Right forelimb (tissue), 1 donor: Measurements from ENCODE around the gene CRTC2.
"Not testable (repeated sequence)": the region's sequence is repeated elsewhere in the genome, so short reads cannot be mapped to it uniquely, and the experiment has no call there.

ENCODE experiments used
- DNase-seq: peaks from one replicate; pipeline ENCODE4 v3.0.0-alpha.2; 2018

Gene CRTC2

DNA sequence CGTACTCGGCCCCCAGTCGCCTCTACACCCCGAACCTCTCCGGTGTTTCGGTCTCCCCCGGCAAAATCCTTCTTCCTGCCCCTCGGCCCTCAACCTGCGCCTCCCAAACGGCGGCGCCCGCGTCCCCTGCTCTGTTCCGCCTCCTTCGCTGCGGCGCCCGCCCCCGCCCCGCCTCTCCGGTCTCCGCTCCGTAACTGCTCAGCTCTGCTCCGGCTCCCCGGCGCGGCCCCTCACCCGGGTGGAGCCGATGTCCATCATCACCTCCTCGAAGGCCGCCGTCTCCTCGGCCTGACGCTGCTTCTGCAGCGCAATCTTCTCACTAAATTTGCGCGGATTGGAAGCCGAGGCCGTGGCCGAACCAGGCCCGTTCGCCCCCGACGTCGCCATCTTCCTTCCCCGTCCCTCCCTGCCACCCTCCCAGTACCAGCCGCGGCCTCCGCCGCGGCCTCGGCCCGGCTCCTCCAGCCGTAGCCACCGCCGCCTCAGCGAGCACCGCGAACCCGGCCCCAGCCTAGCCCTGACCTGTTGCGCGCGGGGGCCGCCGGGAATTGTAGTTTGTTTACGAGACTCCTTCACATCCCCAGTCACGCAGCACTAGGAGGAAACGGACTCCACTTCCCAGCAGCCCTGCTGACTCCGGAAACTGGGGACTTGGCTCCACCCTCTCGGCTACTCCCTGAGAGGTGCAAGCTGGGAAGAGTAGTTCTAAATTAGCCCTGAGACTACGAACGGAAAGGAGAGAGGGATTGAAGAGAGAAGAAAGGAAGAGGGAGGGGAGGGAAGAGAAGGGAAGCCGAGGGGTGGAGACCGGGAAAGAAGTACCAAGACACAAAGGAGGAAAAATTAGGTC lies at the start of gene CRTC2:
TSS of gene CRTC2 (minus strand) at position 502 of the 850 bp plus-strand sequence. CDS start at position 387, 115 bp downstream.
- DNase-seq: peak; percentile 98

DNA sequence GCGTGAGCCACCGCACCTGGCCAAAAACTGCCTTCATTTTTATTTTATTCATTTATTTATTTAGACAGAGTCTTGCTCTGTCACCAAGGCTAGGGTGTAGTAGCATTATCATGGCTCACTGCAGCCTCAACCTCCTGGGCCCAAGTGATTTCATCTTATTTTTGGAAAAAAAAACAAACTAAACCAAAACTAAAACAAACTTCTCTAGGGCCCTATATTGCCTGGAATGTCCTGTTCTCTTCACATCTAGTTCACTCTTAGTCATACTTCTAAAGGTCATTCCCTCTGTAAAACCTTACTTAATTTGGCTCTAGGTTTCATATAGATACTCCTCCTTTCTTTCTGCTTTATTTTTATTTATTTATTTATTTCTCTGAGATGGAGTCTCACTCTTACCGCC lies 47.7 kb upstream of the CRTC2 start:
- no peak for DNase-seq

DNA sequence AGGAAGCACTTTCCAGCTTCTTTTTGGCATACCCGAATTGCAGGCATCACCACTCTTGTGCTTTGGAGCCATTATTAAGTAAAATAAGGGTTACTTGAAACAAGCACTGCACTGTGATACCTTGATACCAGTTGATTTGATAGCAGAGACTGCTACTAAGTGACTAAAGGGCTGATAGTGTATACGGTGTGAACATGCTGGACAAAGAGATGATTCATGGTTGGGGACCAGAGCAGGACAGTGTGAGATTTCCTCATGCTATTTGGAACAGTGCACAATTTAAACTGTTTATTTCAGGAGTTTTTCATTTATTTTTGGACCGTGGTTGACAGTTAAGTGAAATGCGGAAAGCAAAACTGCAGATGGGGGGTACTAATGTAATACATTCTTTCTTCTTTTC lies 42.0 kb upstream of the CRTC2 start:
- no peak for DNase-seq

DNA sequence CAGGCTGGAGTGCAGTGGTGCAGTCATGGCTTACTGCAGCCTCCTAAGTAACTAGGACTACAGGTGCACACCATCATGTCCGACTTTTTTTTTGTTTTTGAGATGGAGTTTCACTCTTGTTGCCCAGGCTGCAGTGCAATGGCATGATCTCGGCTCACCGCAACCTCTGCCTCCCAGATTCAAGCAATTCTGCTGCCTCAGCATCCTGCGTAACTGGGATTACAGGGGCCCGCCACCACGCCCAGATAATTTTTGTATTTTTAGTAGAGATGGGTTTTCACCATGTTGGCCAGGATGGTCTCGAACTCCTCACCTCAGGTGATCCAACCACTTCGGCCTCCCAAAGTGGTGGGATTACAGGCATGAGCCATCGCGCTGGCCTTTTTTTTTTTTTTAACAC lies 38.5 kb upstream of the CRTC2 start:
- not testable (repeated sequence) for DNase-seq

- DNase-seq: no peak
Measured at GRCh38 chr1:153995640-153996039, 37.2 kb upstream of the CRTC2 start.

GRCh38 chr1:153995202-153995601 lies 36.8 kb upstream of the CRTC2 start:
- no peak for DNase-seq

GRCh38 chr1:153991806-153992205 lies 33.4 kb upstream of the CRTC2 start:
- no peak for DNase-seq

GRCh38 chr1:153991151-153991630 lies 32.8 kb upstream of the CRTC2 start:
- no peak for DNase-seq

DNA sequence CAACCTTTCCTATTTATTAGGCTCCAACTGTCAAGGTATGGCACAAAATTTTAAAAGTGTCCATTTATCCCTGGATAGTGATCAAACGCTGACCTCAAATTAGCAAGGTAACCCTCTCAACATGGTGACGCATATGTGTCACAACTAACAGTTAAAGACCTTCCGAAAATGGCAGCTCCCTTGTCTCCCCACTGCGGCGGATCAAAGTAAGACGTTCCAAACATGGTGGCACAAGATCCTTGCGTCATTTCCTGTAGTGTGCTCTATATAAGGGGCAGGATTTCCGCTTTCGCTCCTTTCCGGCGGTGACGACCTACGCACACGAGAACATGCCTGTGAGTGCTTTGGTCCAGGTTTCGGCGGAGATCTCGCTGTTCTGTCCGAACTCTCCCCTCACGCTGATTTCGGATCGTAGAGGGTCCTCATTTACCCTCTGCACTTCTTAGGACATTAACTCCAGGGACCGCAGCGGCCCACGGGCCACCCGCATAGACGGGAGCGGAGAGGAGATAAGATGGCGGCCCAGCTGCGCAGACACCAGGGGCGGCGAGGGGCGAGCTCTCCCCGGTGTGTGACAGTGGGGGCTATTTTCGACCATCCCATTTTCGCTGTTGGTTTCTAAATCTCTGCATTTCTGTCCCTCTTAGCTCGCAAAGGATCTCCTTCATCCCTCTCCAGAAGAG lies 32.2 kb upstream of the CRTC2 start, which contains the start of gene RPS27:
TSS of gene RPS27 (plus strand) at position 295 of the 683 bp plus-strand sequence. CDS start at position 330, 35 bp downstream.
- peak; percentile 93 for DNase-seq

DNA sequence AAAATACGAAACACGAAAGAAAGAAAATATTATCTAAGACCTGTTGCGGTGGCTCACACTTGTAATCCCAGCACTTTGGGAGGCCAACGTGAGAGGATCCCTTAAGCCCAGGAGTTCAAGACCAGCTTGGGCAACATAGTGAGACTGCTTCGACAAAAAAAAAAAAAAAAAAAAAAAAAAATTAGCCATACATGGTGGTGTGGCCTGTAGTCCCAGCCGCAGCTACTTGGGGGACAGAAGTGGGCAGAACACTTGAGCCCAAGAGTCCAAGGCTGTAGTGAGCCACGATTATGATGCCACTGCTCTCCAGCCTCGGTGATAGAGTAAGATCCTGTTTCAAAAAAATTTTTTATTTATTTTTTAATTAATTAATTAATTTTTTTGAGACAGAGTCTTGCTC lies 29.2 kb upstream of the CRTC2 start:
- no peak for DNase-seq

GRCh38 chr1:153985941-153986761 lies 27.7 kb upstream of the CRTC2 start, which contains the start of gene RAB13:
Gene RAB13 (minus strand): TSS chr1:153986339. CDS start chr1:153986236, 103 bp downstream.
- peak; percentile 93 for DNase-seq

DNA sequence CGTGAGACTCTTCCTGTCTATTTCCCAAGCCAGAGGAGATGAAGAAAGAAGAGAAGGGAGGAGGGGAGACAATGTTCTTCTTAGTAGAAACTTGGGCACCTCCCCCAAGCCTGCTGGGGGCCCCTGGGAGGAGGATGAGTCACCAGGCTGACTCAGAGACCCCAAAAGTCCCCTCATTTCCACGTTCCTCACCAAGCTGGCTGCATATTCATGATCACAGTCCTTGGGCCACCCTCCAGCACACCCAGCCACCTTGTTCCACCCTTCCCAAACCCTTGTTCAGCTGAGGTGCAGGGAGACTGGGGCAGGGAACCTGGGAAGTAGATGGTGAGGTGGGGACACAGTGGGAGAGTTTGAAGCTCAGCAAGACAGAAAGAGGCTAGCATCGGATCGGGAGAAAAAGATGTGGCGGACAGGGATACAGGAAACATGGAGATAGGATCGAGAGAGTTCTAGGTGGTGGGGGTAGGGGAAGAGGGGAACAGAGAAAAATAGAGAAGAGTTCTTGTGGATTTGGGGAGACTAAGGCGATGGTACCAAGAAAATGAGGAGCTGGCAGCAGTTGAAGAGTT lies 27.0 kb upstream of the CRTC2 start:
- DNase-seq: peak; percentile 50

DNA sequence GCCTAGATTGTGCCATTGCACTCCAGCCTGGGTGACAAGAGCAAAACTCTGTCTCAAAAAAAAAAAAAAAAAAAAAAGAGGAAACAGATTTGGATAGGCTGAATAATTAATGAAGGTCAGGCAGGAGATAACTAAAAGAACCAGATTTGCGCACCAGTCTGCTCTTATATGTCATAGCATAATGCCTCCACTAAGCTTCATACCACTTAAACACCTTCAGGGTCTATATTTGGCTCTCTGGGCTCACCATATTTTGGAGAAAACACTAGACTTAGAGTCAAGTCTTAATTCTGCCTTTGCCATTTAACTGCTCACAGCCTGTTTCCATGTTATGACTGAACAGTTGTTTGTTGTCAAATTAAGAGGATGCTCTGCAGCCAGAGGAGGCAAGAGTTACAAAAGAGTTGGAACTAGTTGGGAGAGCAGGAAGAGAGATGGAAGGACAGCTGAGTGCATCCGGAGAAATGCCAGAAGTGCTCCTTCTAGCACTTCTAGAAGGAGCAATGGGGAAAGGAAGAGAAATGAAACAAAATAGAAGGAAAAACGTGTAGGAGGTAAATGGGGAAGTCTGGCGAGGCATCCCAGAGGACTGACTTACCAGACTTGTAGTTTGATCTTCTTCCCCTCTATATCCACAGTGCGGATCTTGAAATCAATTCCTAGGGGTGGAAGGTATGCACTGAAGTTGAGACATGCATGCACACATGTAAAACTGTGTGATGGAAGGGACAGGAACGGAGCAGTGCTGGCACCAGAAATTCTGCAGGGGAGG lies 25.9 kb upstream of the CRTC2 start:
- DNase-seq: no peak

GRCh38 chr1:153981735-153982134 lies 23.3 kb upstream of the CRTC2 start:
- DNase-seq: not testable (repeated sequence)

DNA sequence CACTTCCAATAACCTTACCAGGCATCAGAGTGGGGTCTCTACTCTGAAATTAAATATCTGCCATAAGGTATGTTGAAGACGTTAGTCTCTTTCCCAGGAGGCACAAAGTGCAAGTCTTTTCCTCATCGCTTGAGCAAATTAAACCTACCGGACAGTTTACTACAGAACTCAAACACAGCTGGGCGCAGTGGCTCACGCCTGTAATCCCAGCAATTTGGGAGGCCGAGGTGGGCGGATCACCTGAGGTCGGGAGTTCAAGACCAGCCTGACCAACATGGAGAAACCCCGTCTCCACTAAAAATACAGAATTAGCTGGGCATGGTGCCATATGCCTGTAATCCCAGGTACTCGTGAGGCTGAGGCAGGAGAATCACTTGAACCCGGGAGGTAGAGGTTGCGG lies 20.7 kb upstream of the CRTC2 start:
- not testable (repeated sequence) for DNase-seq

DNA sequence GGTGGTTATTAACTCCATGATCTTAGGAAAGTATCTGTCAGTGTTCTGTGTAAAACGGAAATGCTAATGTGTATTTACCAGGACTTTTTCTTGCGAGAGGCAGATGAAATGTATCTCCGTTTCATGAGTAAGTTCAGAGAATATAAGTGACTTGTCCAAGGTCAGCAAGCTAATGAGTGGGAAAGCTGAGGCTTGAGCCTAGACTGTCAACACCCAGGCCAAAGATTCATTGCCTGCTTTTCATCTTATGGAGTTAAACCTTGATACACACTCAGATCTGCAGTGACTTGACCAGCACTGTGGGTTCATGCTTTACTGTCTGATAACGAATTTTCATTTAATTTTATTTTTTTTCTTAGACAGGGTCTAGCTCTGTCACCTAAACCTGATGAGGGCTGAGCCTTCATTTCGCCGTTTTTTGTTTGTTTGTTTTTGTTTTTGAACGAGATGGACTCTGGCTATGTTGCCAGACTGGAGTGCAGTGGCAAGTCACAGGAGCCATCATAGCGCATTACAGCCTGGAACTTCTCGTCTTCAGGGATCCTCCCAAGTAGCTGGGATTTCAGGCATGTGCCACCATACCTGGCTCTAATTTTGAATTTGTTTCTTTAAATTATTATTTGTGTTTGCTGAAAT lies 20.0 kb upstream of the CRTC2 start:
- DNase-seq: no peak

DNA sequence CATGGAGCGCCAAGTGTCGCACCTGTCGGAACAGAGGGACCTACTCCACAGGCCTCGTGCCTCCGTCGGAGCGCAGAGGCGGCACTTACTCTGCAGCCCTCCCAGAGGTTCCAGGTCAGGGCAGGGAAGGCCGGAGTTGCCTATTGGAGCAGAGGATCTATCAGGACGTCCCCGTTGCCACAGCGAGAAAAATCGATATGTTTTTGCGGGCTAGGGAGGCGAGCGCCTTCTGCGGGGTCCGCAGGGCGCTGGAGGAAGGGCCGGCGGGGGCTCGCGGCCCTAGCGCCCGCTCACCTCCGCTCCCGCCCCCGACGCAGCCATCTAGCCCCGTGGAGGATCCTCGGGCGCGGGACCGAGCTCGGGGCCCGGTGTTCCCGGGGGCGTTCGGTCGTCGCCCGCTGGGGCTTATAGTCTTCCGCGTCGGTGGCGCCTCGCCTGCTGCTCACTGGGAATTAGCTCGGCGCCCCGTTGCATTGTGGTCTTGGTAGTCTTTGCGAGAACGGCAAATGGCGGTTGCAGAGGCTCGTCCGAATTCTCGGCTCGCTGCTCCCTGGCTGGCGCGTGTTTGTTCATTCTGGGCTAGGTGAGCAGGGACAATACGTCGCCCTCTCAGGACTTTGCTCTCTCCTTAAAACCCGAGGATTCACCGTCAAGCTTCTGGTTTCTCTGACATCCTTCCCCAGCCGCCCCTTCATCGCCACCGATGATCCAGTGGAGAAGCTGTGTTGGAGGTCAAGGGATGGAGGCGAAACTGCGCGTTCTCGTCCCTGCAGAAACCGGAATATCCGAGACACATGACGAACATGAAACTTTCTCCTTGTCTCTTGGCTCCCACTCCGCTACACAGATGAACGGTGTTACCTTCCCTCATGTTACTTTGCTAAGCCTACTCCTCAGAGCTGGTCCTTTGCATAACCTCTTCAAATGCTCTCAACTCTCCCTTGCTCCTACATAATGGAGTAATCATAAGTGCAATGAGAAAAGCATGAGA lies 19.1 kb upstream of the CRTC2 start, which contains the start of gene JTB:
TSS of gene JTB (minus strand) at position 425 of the 991 bp plus-strand sequence. CDS start at position 3, 422 bp downstream.
- peak; percentile 90 for DNase-seq

GRCh38 chr1:153976819-153977249 lies 18.4 kb upstream of the CRTC2 start:
- no peak for DNase-seq

DNA sequence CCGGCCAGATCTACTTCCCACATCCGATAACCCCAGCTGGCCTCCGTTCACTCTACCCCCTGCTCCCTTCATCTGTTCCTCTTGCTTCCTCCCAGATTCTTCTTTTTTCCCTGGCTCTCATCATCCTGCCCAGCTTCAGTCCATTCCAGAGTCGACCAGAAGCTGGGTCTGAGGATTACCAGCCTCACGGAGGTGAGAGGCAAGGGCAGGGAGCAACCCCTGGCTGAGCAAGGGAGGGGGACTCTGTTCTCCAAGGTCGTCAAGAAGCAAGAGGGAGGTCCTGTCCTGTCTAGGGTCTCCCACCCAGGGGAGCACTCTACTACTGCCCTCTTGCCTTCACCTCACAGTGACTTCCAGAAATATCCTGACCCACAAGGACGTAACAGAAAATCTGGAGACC lies 15.1 kb upstream of the CRTC2 start:
- DNase-seq: no peak

GRCh38 chr1:153973071-153973470 lies 14.7 kb upstream of the CRTC2 start:
- no peak for DNase-seq
